GM12864 (cell line): Measurements from ENCODE around the gene UBN1.

Experiments used
- DNase-seq: peaks from one replicate; pipeline ENCODE4 v3.0.0-alpha.2; 2011; ENCODE audit warnings: low read depth
- H3K4me3 ChIP-seq: 2 replicates; pipeline ENCODE4 v1.5.1; 2011; ENCODE audit warnings: mild to moderate bottlenecking, low read depth, low read length, control low read depth
- CTCF ChIP-seq: IDR thresholded peaks from 2 replicates; pipeline ENCODE4 v1.5.1; 2011; ENCODE audit warnings: low read depth, mild to moderate bottlenecking, moderate library complexity, low read length, control low read depth, inconsistent platforms; ENCODE audit errors: missing control alignments

The UBN1 gene

GRCh38 chr16:4859900-4860255 lies 12.6 kb downstream of the UBN1 start:
- no peak for DNase-seq
- H3K4me3 ChIP-seq = no peak overlapping the region
- no peak for TF ChIP-seq CTCF

- H3K4me3 ChIP-seq = no peak overlapping the region
- no peak for TF ChIP-seq CTCF
- DNase-seq = no peak
These were observed 13.6 kb downstream of the UBN1 start for GRCh38 chr16:4860727-4861342.

GRCh38 chr16:4862639-4863038 lies 15.4 kb downstream of the UBN1 start:
- no peak for DNase-seq
- no peak for TF ChIP-seq CTCF
- H3K4me3 ChIP-seq = no peak overlapping the region

GRCh38 chr16:4864728-4865127 lies 17.4 kb downstream of the UBN1 start:
- no peak overlapping the region for H3K4me3 ChIP-seq
- DNase-seq = no peak
- TF ChIP-seq CTCF = no peak

- no peak overlapping the region for H3K4me3 ChIP-seq
- no peak for TF ChIP-seq CTCF
- DNase-seq = no peak
These were observed 18.1 kb downstream of the UBN1 start for GRCh38 chr16:4865231-4865860.

- no peak for DNase-seq
- TF ChIP-seq CTCF = no peak
- H3K4me3 ChIP-seq = no peak overlapping the region
These were observed 19.3 kb downstream of the UBN1 start for GRCh38 chr16:4866586-4866985.

- TF ChIP-seq CTCF = no peak
- no peak overlapping the region for H3K4me3 ChIP-seq
- no peak for DNase-seq
These were observed 20.7 kb downstream of the UBN1 start for GRCh38 chr16:4868026-4868425.
